NOMO-1 treated with dmso at 0.1 percent for 144 hours (cell line): Measurements from ENCODE around the gene KDM1B.

Source experiments
- DNase-seq: peaks from one replicate; lab custom pipeline; 2025; ENCODE audit not compliant: unreplicated experiment; lab: John Stamatoyannopoulos, UW

The KDM1B gene

GRCh38 chr6:18260448-18261106, 105.4 kb downstream of the KDM1B start:
- peak; percentile 76 for DNase-seq

- DNase-seq, result no peak
These were observed 106.7 kb downstream of the KDM1B start for GRCh38 chr6:18261877-18262276.

GRCh38 chr6:18262702-18263417, 107.6 kb downstream of the KDM1B start:
- peak; percentile 11 for DNase-seq

GRCh38 chr6:18263418-18264218, 108.4 kb downstream of the KDM1B start:
- DNase-seq, result no peak

GRCh38 chr6:18264219-18264922, 109.1 kb downstream of the KDM1B start, which contains the start of gene DEK:
DEK (minus strand) TSS chr6:18264530; CDS start chr6:18263987, 543 bp downstream.
- peak; percentile 89 for DNase-seq

GRCh38 chr6:18264923-18265377, 109.7 kb downstream of the KDM1B start:
- DNase-seq, result no peak

- DNase-seq, result no peak
These were observed 110.7 kb downstream of the KDM1B start for GRCh38 chr6:18265787-18266522.

GRCh38 chr6:18266523-18266912, 111.3 kb downstream of the KDM1B start:
- DNase-seq, result no peak

GRCh38 chr6:18268066-18268465, 112.8 kb downstream of the KDM1B start:
- DNase-seq, result no peak

GRCh38 chr6:18269253-18269652, 114.0 kb downstream of the KDM1B start:
- DNase-seq, result peak; percentile 13

- DNase-seq, result no peak
These were observed 114.5 kb downstream of the KDM1B start for GRCh38 chr6:18269717-18270116.

- no peak for DNase-seq
These were observed 115.0 kb downstream of the KDM1B start for GRCh38 chr6:18270216-18270615.
